ENCODE data around the gene THOC5.
"Not testable (repeated sequence)": the region's sequence is repeated elsewhere in the genome, so short reads cannot be mapped to it uniquely, and the experiment has no call there.

THOC5 gene

GRCh38 chr22:29553351-29554224 lies at the start of gene THOC5:
TSS of gene THOC5 (minus strand) at chr22:29553757. CDS start at chr22:29549147, 4,610 bp downstream.
- peak; percentile 96 for DNase-seq

- DNase-seq, result no peak
Measured at GRCh38 chr22:29598684-29599020, 45.1 kb upstream of the THOC5 start.

GRCh38 chr22:29597871-29598683 lies 44.5 kb upstream of the THOC5 start:
- not testable (repeated sequence) for DNase-seq

- DNase-seq, result no peak
Measured at GRCh38 chr22:29596408-29596807, 42.9 kb upstream of the THOC5 start.

GRCh38 chr22:29594447-29594846 lies 40.9 kb upstream of the THOC5 start:
- not testable (repeated sequence) for DNase-seq

- no peak for DNase-seq
Measured at GRCh38 chr22:29593923-29594322, 40.4 kb upstream of the THOC5 start.

- no peak for DNase-seq
Measured at GRCh38 chr22:29587938-29588699, 34.6 kb upstream of the THOC5 start.

GRCh38 chr22:29586193-29586705 lies 32.7 kb upstream of the THOC5 start:
- DNase-seq, result not testable (repeated sequence)

GRCh38 chr22:29584975-29585374 lies 31.4 kb upstream of the THOC5 start:
- DNase-seq, result no peak

GRCh38 chr22:29581799-29582198 lies 28.2 kb upstream of the THOC5 start:
- no peak for DNase-seq

- DNase-seq, result no peak
Measured at GRCh38 chr22:29580200-29580810, 26.7 kb upstream of the THOC5 start.

- no peak for DNase-seq
Measured at GRCh38 chr22:29578462-29579200, 25.1 kb upstream of the THOC5 start.

GRCh38 chr22:29574762-29575450 lies 21.3 kb upstream of the THOC5 start:
- no peak for DNase-seq

GRCh38 chr22:29570912-29571549 lies 17.5 kb upstream of the THOC5 start:
- DNase-seq, result no peak

GRCh38 chr22:29570456-29570855 lies 16.9 kb upstream of the THOC5 start:
- DNase-seq, result no peak

GRCh38 chr22:29569011-29569678 lies 15.6 kb upstream of the THOC5 start:
- no peak for DNase-seq

- DNase-seq, result no peak
Measured at GRCh38 chr22:29567338-29567737, 13.8 kb upstream of the THOC5 start.

GRCh38 chr22:29566513-29566912 lies 13.0 kb upstream of the THOC5 start:
- DNase-seq, result not testable (repeated sequence)

GRCh38 chr22:29563652-29564460 lies 10.3 kb upstream of the THOC5 start:
- DNase-seq, result no peak

Measured in NCI-H524 treated with DMSO at 0.1 percent for 48 hours (cell line).